HG03460 (cell line): ENCODE measurements around the gene AKT3.

Source experiments
- ATAC-seq: cut with Tn5 transposase; IDR thresholded peaks from one replicate; pipeline ENCODE4 v1.9.1; 2021; ENCODE audit not compliant: unreplicated experiment

AKT3 gene

GRCh38 chr1:243441601-243442000, 408.4 kb downstream of the AKT3 start:
- ATAC-seq = no peak

GRCh38 chr1:243440406-243440805, 409.6 kb downstream of the AKT3 start:
- ATAC-seq = no peak

GRCh38 chr1:243438815-243439214, 411.2 kb downstream of the AKT3 start:
- no peak for ATAC-seq
